Panc1 (cell line): Measurements from ENCODE around the gene NKX2-1. TPM values are rescaled to one million over a fixed set of nuclear protein-coding genes. Genes with fewer than 3 reads are reported as not detected.

Source experiments
- ATAC-seq: fragments of 200-7000 bp; cut with Tn5 transposase; 2 replicates; pipeline ENCODE4 v1.9.1; 2020; ENCODE audit warnings: mild to moderate bottlenecking, moderate library complexity
- BruUV-seq: library from RNA; stranded (reverse); fragments of 400-500 nt; replicated peaks from 2 replicates; lab custom pipeline; 2021; lab: Mats Ljungman, UMichigan
- CTCF ChIA-PET: fragments of 300-600 bp; sonication (Branson Sonifier 250); formaldehyde crosslinking; loops from one replicate; lab custom pipeline; 2022; ENCODE audit warnings: antibody characterized with exemption; lab: Charles Lee
- POLR2A ChIA-PET: fragments of 300-600 bp; sonication (Branson Sonifier 250); formaldehyde crosslinking; loops from one replicate; lab custom pipeline; 2022; ENCODE audit warnings: antibody characterized with exemption; lab: Charles Lee
- DNase-seq: peaks from one replicate; pipeline ENCODE4 v3.0.0-alpha.2; 2010; ENCODE audit warnings: low read depth, low spot score
- H3K27ac ChIP-seq: 2 replicates; pipeline ENCODE4 v1.5.1; 2011; ENCODE audit warnings: mild to moderate bottlenecking, low read length, inconsistent platforms
- H3K27me3 ChIP-seq: fragments of 200-500 bp; sonication (Bioruptor generic); 2 replicates; pipeline ENCODE4 v1.6.0; 2014; ENCODE audit warnings: low read length, inconsistent platforms; ENCODE audit not compliant: control insufficient read depth, insufficient read depth
- H3K36me3 ChIP-seq: fragments of 200-500 bp; sonication (Bioruptor generic); 2 replicates; pipeline ENCODE4 v1.5.1; 2014; ENCODE audit warnings: inconsistent platforms, mild to moderate bottlenecking, low read length, moderate library complexity; ENCODE audit not compliant: control insufficient read depth, insufficient read depth
- H3K4me1 ChIP-seq: 2 replicates; pipeline ENCODE4 v1.5.1; 2011; ENCODE audit warnings: inconsistent platforms, mild to moderate bottlenecking, low read length, moderate library complexity; ENCODE audit not compliant: control insufficient read depth, insufficient read depth
- H3K4me3 ChIP-seq, 2 experiments: 2 replicates each; pipeline ENCODE4 v1.5.1; 2011 to 2012; ENCODE audit warnings: low read depth in 2 of 2, low read length in 2 of 2, mild to moderate bottlenecking in 2 of 2, inconsistent platforms in 1 of 2, moderate library complexity in 1 of 2
- H3K9me3 ChIP-seq: fragments of 200-500 bp; sonication (Bioruptor generic); 2 replicates; pipeline ENCODE4 v1.5.1; 2014; ENCODE audit warnings: low read depth, mild to moderate bottlenecking, inconsistent platforms, low read length, moderate library complexity; ENCODE audit not compliant: control insufficient read depth, insufficient read depth
- POLR2AphosphoS5 ChIP-seq: IDR thresholded peaks from 2 replicates; pipeline ENCODE4 v1.6.1; 2012; ENCODE audit warnings: mild to moderate bottlenecking, low read depth, low read length, moderate library complexity
- SIN3A ChIP-seq: IDR thresholded peaks from 2 replicates; pipeline ENCODE4 v1.6.1; 2012; ENCODE audit warnings: low read depth, mild to moderate bottlenecking, low read length, moderate library complexity, borderline replicate concordance; ENCODE audit not compliant: insufficient read depth
- TCF7L2 ChIP-seq: IDR thresholded peaks from 2 replicates; pipeline ENCODE4 v1.6.1; 2011; ENCODE audit warnings: mild to moderate bottlenecking, low read depth, low read length, inconsistent platforms
- in situ Hi-C: cut with HindIII; loops from 2 replicates; pipeline ENCODE4 v1.10.0; 2016; ENCODE audit warnings: low sequenced_read_pairs, low pct_unique_long_range_greater_than_20kb
- intact Hi-C: fragments of 100-400 bp; cut with micrococcal nuclease; formaldehyde crosslinking; loops from one replicate; pipeline ENCODE4 v1.10.0; 2022; ENCODE audit not compliant: unreplicated experiment
- total RNA-seq: library from RNA; stranded (reverse); gene quantifications from one replicate; pipeline ENCODE4 v1.2.1, GENCODE V29; 2021; ENCODE audit not compliant: unreplicated experiment
- TF ChIP-seq, protein P1 (sequence below), 2 experiments: IDR thresholded peaks; 2 replicates each; pipeline ENCODE4 v1.6.1; 2011 to 2012; ENCODE audit warnings: low read depth in 2 of 2, control low read depth in 1 of 2, low read length in 1 of 2, mild to moderate bottlenecking in 1 of 2, moderate library complexity in 1 of 2; ENCODE audit not compliant: insufficient read depth in 1 of 2
- TF ChIP-seq, protein P2 (sequence below): fragments of 450-650 bp; IDR thresholded peaks from 2 replicates; pipeline ENCODE4 v1.5.1; 2017; ENCODE audit warnings: mild to moderate bottlenecking

Gene NKX2-1
- total RNA-seq, 1 experiment from 2014 or later = 0.13 TPM

DNA sequence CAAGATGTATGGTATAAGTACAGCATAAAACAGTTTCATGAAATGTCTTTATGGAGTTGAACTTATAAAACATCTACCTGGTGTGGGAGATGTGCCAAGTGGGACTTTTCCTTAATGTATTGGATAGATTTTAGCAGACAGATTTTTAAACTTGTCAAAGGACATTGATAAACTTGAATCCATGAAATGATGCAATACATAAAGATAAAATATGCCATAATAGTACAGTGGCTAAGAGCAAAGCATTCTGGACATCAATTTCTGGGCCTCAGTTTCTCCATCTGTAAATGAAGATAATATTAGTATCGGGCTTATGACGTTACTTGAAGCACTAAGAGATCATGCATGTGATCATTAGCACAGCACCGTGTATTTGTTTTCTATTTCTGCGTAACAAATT is 45.4 kb downstream of the NKX2-1 start:
- H3K9me3 ChIP-seq = no peaks in the 10 kb centered on the region
- no peaks in the 10 kb centered on the region for H3K27me3 ChIP-seq
- DNase-seq = no peak
- H3K36me3 ChIP-seq = no peaks in the 10 kb centered on the region
- ChIA-PET CTCF (no interaction called here), POLR2A (no interaction called here)
- intact Hi-C loops = no loop called here
- BruUV-seq = no TSS peak
- TF ChIP-seq, protein P1, sequence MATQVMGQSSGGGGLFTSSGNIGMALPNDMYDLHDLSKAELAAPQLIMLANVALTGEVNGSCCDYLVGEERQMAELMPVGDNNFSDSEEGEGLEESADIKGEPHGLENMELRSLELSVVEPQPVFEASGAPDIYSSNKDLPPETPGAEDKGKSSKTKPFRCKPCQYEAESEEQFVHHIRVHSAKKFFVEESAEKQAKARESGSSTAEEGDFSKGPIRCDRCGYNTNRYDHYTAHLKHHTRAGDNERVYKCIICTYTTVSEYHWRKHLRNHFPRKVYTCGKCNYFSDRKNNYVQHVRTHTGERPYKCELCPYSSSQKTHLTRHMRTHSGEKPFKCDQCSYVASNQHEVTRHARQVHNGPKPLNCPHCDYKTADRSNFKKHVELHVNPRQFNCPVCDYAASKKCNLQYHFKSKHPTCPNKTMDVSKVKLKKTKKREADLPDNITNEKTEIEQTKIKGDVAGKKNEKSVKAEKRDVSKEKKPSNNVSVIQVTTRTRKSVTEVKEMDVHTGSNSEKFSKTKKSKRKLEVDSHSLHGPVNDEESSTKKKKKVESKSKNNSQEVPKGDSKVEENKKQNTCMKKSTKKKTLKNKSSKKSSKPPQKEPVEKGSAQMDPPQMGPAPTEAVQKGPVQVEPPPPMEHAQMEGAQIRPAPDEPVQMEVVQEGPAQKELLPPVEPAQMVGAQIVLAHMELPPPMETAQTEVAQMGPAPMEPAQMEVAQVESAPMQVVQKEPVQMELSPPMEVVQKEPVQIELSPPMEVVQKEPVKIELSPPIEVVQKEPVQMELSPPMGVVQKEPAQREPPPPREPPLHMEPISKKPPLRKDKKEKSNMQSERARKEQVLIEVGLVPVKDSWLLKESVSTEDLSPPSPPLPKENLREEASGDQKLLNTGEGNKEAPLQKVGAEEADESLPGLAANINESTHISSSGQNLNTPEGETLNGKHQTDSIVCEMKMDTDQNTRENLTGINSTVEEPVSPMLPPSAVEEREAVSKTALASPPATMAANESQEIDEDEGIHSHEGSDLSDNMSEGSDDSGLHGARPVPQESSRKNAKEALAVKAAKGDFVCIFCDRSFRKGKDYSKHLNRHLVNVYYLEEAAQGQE (IDR thresholded peaks at IDR 0.05; ENCODE audit: insufficient read depth in 1 of 2, low read depth in 2 of 2, low read length in 1 of 2) = no peak
- TF ChIP-seq TCF7L2 (no peak), POLR2AphosphoS5 (no peak), SIN3A (no peak)
- TF ChIP-seq, protein P2, sequence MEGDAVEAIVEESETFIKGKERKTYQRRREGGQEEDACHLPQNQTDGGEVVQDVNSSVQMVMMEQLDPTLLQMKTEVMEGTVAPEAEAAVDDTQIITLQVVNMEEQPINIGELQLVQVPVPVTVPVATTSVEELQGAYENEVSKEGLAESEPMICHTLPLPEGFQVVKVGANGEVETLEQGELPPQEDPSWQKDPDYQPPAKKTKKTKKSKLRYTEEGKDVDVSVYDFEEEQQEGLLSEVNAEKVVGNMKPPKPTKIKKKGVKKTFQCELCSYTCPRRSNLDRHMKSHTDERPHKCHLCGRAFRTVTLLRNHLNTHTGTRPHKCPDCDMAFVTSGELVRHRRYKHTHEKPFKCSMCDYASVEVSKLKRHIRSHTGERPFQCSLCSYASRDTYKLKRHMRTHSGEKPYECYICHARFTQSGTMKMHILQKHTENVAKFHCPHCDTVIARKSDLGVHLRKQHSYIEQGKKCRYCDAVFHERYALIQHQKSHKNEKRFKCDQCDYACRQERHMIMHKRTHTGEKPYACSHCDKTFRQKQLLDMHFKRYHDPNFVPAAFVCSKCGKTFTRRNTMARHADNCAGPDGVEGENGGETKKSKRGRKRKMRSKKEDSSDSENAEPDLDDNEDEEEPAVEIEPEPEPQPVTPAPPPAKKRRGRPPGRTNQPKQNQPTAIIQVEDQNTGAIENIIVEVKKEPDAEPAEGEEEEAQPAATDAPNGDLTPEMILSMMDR = no peak
- no peak for ATAC-seq
- in situ Hi-C loops = no loop called here
- H3K4me1 ChIP-seq = no peaks in the 10 kb centered on the region
- no peak overlapping the region for H3K4me3 ChIP-seq
- H3K27ac ChIP-seq = no peak overlapping the region

DNA sequence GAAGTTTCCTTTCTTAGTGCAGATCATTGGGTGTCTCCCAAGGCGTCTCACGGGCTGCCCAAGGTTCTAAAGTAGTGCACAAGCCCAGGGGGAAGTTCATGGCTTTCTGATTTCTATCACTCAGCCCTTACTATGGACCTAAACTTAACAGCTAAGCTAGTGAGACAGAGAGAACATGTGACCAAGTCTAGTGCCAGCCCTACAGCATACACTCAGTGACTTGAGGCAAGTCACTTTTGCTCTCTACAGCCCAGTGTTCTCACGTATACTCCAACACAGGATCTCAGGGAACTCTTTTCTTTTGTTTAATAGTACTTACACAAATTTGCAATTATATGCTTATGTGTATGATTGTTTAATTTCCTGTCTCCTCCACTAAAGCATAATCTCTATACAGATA is 48.6 kb downstream of the NKX2-1 start:
- no TSS peak for BruUV-seq
- Histone ChIP-seq H3K27ac (no peak overlapping the region), H3K9me3 (no peaks in the 10 kb centered on the region), H3K36me3 (no peaks in the 10 kb centered on the region), H3K4me3 (no peak overlapping the region), H3K4me1 (no peaks in the 10 kb centered on the region), H3K27me3 (no peaks in the 10 kb centered on the region; the same call in 1 of the 2 replicates)
- TF ChIP-seq, protein P2 = no peak
- no peak for DNase-seq
- POLR2A ChIA-PET = no interaction called here
- in situ Hi-C loops = no loop called here
- CTCF ChIA-PET = no interaction called here
- intact Hi-C loops = no loop called here
- ATAC-seq = no peak
